Measurements from ENCODE around the gene STXBP6. TPM values are rescaled to one million over a fixed set of nuclear protein-coding genes. Genes with fewer than 3 reads are reported as not detected.

Gene STXBP6
- total and polyA plus RNA-seq, 2 experiments from 2014 or later, result 3.8 to 6.4 TPM

- H3K36me3 ChIP-seq, result no peaks in the 10 kb centered on the region
- no peak overlapping the region for H3K4me3 ChIP-seq
- DNase-seq (ENCODE audit: low read depth in 1 of 2, low spot score in 1 of 2), result no peak
- no peaks in the 10 kb centered on the region for H3K4me1 ChIP-seq (ENCODE audit: low read depth)
- no peak for TF ChIP-seq CTCF (IDR thresholded peaks at IDR 0.05; ENCODE audit: low read depth, low read length)
- H3K9me3 ChIP-seq (ENCODE audit: low read depth), result no peaks in the 10 kb centered on the region
- no peak overlapping the region for H3K27ac ChIP-seq
- H3K27me3 ChIP-seq, result no peaks in the 10 kb centered on the region
These were observed 191.3 kb downstream of the STXBP6 start for GRCh38 chr14:24858684-24859083.

- no peaks in the 10 kb centered on the region for H3K36me3 ChIP-seq
- H3K9me3 ChIP-seq (ENCODE audit: low read depth), result no peaks in the 10 kb centered on the region
- no peaks in the 10 kb centered on the region for H3K27me3 ChIP-seq
- H3K27ac ChIP-seq, result no peak overlapping the region
- H3K4me1 ChIP-seq (ENCODE audit: low read depth), result no peaks in the 10 kb centered on the region
- no peak overlapping the region for H3K4me3 ChIP-seq
- TF ChIP-seq CTCF (IDR thresholded peaks at IDR 0.05; ENCODE audit: low read depth, low read length), result no peak
- DNase-seq (ENCODE audit: low read depth in 1 of 2, low spot score in 1 of 2), result no peak
These were observed 191.9 kb downstream of the STXBP6 start for GRCh38 chr14:24858052-24858451.

- Histone ChIP-seq H3K27ac (no peak overlapping the region), H3K36me3 (no peaks in the 10 kb centered on the region), H3K4me1 (ENCODE audit: low read depth) (no peaks in the 10 kb centered on the region), H3K27me3 (no peaks in the 10 kb centered on the region), H3K4me3 (no peak overlapping the region), H3K9me3 (ENCODE audit: low read depth) (no peaks in the 10 kb centered on the region)
- DNase-seq (ENCODE audit: low read depth in 1 of 2, low spot score in 1 of 2), result no peak
- TF ChIP-seq CTCF (IDR thresholded peaks at IDR 0.05; ENCODE audit: low read depth, low read length), result no peak
These were observed 192.7 kb downstream of the STXBP6 start for GRCh38 chr14:24857277-24857676.

GRCh38 chr14:24853446-24853845, 196.5 kb downstream of the STXBP6 start:
- H3K4me1 ChIP-seq (ENCODE audit: low read depth), result no peaks in the 10 kb centered on the region
- no peak for DNase-seq (ENCODE audit: low read depth in 1 of 2, low spot score in 1 of 2)
- H3K36me3 ChIP-seq, result no peaks in the 10 kb centered on the region
- no peak for TF ChIP-seq CTCF (IDR thresholded peaks at IDR 0.05; ENCODE audit: low read depth, low read length)
- H3K9me3 ChIP-seq (ENCODE audit: low read depth), result no peaks in the 10 kb centered on the region
- H3K27ac ChIP-seq, result no peak overlapping the region
- H3K27me3 ChIP-seq, result no peaks in the 10 kb centered on the region
- H3K4me3 ChIP-seq, result no peak overlapping the region

GRCh38 chr14:24852312-24853060, 197.5 kb downstream of the STXBP6 start:
- TF ChIP-seq CTCF (IDR thresholded peaks at IDR 0.05; ENCODE audit: low read depth, low read length), result no peak
- Histone ChIP-seq H3K4me3 (no peak overlapping the region), H3K9me3 (ENCODE audit: low read depth) (no peaks in the 10 kb centered on the region), H3K4me1 (ENCODE audit: low read depth) (no peaks in the 10 kb centered on the region), H3K27me3 (no peaks in the 10 kb centered on the region), H3K27ac (no peak overlapping the region), H3K36me3 (no peaks in the 10 kb centered on the region)
- DNase-seq (ENCODE audit: low read depth in 1 of 2, low spot score in 1 of 2), result no peak

Measured in cardiac muscle cell (in vitro differentiated cells and primary cell).